Esophagus muscularis mucosa (tissue), 4 donors: ENCODE measurements around the gene NAXD.

Experiments used
- CTCF ChIP-seq, 3 experiments: fragments of 200-600 bp in 2 of 3; fragments of 450-650 bp in 1 of 3; sonication (generic) in 2 of 3; IDR thresholded peaks; one replicate each; pipeline ENCODE4 v1.5.1; 2017 to 2019; ENCODE audit warnings: antibody characterized with exemption in 3 of 3, mild to moderate bottlenecking in 2 of 3, moderate library complexity in 1 of 3
- EP300 ChIP-seq: sonication (generic); formaldehyde crosslinking; IDR thresholded peaks from one replicate; pipeline ENCODE4 v1.6.1; 2017; ENCODE audit warnings: antibody characterized with exemption
- POLR2A ChIP-seq: fragments of 450-650 bp; IDR thresholded peaks from one replicate; pipeline ENCODE4 v1.6.1; 2017; ENCODE audit warnings: antibody characterized with exemption, moderate library complexity, mild to moderate bottlenecking, low read depth

- TF ChIP-seq CTCF (IDR thresholded peaks at IDR 0.05) = no peak
- no peak for TF ChIP-seq POLR2A
- TF ChIP-seq EP300 = no peak
These were observed 13.1 kb downstream of the NAXD start for GRCh38 chr13:110628477-110628793.
